Natural killer cell (primary cell): ENCODE data around the gene DNAJB1. TPM values are rescaled to one million over a fixed set of nuclear protein-coding genes. Genes with fewer than 3 reads are reported as not detected.

Experiments
- ATAC-seq, 3 donors: fragments of 150-1000 bp in 2 of 3; fragments of 200-7000 bp in 1 of 3; cut with Tn5 transposase; 1 replicate in 1 of 3; 2 replicates in 2 of 3; pipeline ENCODE4 v1.10.0; 2021; ENCODE audit warnings: mild to moderate bottlenecking in 2 of 3, moderate library complexity in 2 of 3
- DNase-seq, 2 donors: peaks; one replicate each; pipeline versions ENCODE4 v3.0.0 to v3.0.0-alpha.2; 2013 to 2021; ENCODE audit warnings: mixed read lengths in 1 of 2
- H3K27ac ChIP-seq: one replicate; pipeline ENCODE4 v1.5.1; 2013; ENCODE audit warnings: mild to moderate bottlenecking, low read length
- H3K27me3 ChIP-seq: one replicate; pipeline ENCODE4 v1.6.1; 2013; ENCODE audit warnings: low read length; ENCODE audit not compliant: control insufficient read depth, insufficient read depth
- H3K36me3 ChIP-seq: one replicate; pipeline ENCODE4 v1.6.1; 2013; ENCODE audit warnings: low read length; ENCODE audit not compliant: control insufficient read depth, insufficient read depth
- H3K4me1 ChIP-seq: one replicate; pipeline ENCODE4 v1.6.1; 2013; ENCODE audit warnings: low read length; ENCODE audit not compliant: control insufficient read depth, insufficient read depth
- H3K4me3 ChIP-seq: one replicate; pipeline ENCODE4 v1.5.1; 2013; ENCODE audit warnings: low read length
- H3K9me3 ChIP-seq: one replicate; pipeline ENCODE4 v1.6.1; 2013; ENCODE audit warnings: low read length; ENCODE audit not compliant: control insufficient read depth, insufficient read depth
- H3K27ac Mint-ChIP-seq, 2 donors: one replicate each; pipeline ENCODE4 v1.8.0; 2022; ENCODE audit warnings: mild to moderate bottlenecking in 2 of 2, mixed read lengths in 2 of 2, moderate library complexity in 1 of 2
- H3K27me3 Mint-ChIP-seq, 2 donors: one replicate each; pipeline ENCODE4 v1.8.0; 2022; ENCODE audit warnings: low read depth in 2 of 2, mixed read lengths in 2 of 2
- H3K36me3 Mint-ChIP-seq: one replicate; pipeline ENCODE4 v1.8.0; 2022; ENCODE audit warnings: mixed read lengths
- H3K4me1 Mint-ChIP-seq, 2 donors: one replicate each; pipeline ENCODE4 v1.8.0; 2022; ENCODE audit warnings: mixed read lengths in 2 of 2
- H3K4me3 Mint-ChIP-seq: one replicate; pipeline ENCODE4 v1.8.0; 2022; ENCODE audit warnings: mild to moderate bottlenecking, moderate library complexity, mixed read lengths
- H3K9me3 Mint-ChIP-seq, 2 donors: one replicate each; pipeline ENCODE4 v1.8.0; 2022; ENCODE audit warnings: mixed read lengths in 2 of 2
- WGBS: methylation state at CpG from one replicate; pipeline ENCODE4 v1.1.7; 2013; ENCODE audit warnings: missing lambda C conversion rate; ENCODE audit not compliant: insufficient coverage; 5-methylcytosine and 5-hydroxymethylcytosine counted together
- intact Hi-C: fragments of 100-400 bp; cut with micrococcal nuclease; formaldehyde crosslinking; loops from one replicate; pipeline ENCODE4 v1.14.2; 2022
- total RNA-seq, 4 donors: library from RNA; stranded (reverse); fragments of 120-200 nt in 1 of 4; gene quantifications; one replicate each; pipeline versions ENCODE4 v1.2.3 to v1.2.4, GENCODE V29; 2013 to 2022
- TF ChIP-seq, protein P1 (sequence below): fragments of 200-600 bp; IDR thresholded peaks from one replicate; pipeline ENCODE4 v1.8.0; 2022; ENCODE audit warnings: antibody characterized with exemption

The DNAJB1 gene
- total RNA-seq, 3 donors from 2014 or later (not counting 1 experiment from before 2014, with no cell fraction given) = 148 to 238 (median 192) TPM

DNA sequence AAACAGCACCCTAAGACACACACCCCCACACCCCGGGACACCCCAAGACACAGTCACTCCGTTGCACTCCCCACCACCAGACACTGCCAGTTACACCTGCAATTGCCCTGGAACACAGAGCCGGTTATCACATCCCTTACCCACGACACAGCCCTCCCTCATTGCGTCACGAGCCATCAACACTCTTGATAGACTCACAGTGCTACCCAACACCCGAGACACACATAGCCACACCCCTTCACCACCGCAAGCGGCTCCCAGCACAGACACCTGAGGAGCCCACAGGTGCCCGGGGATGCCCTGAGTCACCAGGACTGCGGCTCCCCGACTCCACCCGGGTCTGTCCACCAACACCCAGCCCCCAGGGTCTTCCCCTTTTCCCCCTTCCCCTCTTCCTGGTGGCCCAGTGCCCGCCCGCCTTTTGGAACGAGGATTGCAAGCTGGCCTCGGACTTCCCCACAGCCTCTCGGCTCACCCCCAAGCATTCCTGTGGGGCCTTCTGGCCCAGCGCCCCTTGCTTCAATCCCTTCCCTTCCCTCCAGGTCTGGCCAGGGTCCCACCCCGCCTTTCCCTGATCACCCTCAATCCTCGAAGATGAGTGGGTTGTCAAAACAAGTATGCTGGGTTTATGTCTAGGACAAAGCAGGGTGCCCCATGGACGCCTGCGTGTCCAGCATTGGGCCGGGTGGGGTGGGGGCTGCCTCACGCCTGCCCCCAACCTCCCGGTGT lies 41.4 kb downstream of the DNAJB1 start:
- no peaks in the 10 kb centered on the region for H3K9me3 Mint-ChIP-seq
- peaks cover 63% of the 10 kb centered on the region for H3K4me1 ChIP-seq
- peaks cover 11% of the 10 kb centered on the region for H3K27me3 ChIP-seq
- H3K27ac Mint-ChIP-seq = peak overlapping the region; percentile 81 to 99
- H3K4me3 Mint-ChIP-seq = peak overlapping the region; percentile 76
- TF ChIP-seq, protein P1, sequence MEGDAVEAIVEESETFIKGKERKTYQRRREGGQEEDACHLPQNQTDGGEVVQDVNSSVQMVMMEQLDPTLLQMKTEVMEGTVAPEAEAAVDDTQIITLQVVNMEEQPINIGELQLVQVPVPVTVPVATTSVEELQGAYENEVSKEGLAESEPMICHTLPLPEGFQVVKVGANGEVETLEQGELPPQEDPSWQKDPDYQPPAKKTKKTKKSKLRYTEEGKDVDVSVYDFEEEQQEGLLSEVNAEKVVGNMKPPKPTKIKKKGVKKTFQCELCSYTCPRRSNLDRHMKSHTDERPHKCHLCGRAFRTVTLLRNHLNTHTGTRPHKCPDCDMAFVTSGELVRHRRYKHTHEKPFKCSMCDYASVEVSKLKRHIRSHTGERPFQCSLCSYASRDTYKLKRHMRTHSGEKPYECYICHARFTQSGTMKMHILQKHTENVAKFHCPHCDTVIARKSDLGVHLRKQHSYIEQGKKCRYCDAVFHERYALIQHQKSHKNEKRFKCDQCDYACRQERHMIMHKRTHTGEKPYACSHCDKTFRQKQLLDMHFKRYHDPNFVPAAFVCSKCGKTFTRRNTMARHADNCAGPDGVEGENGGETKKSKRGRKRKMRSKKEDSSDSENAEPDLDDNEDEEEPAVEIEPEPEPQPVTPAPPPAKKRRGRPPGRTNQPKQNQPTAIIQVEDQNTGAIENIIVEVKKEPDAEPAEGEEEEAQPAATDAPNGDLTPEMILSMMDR = no peak
- DNase-seq = peak; percentile 85 to 88
- H3K36me3 Mint-ChIP-seq = no peaks in the 10 kb centered on the region
- peak overlapping the region; percentile 3 for H3K27ac ChIP-seq
- ATAC-seq = peak; percentile 70 to 82 (median 81)
- intact Hi-C loops = loop anchor here (1.0 to 10.0 kb wide), 6 partner anchors 18 to 592 kb away; partner anchors contain the start of genes ASF1B and DDX39A
- no peaks in the 10 kb centered on the region for H3K9me3 ChIP-seq
- H3K27me3 Mint-ChIP-seq = peaks cover 0 to 11% of the 10 kb centered on the region in 2 donors
- peaks cover 29 to 51% of the 10 kb centered on the region in 2 donors for H3K4me1 Mint-ChIP-seq
- 68% methylated on average over 25 of the region's 26 CpGs for WGBS
- peaks cover 13% of the 10 kb centered on the region for H3K36me3 ChIP-seq
- no peak overlapping the region for H3K4me3 ChIP-seq

DNA sequence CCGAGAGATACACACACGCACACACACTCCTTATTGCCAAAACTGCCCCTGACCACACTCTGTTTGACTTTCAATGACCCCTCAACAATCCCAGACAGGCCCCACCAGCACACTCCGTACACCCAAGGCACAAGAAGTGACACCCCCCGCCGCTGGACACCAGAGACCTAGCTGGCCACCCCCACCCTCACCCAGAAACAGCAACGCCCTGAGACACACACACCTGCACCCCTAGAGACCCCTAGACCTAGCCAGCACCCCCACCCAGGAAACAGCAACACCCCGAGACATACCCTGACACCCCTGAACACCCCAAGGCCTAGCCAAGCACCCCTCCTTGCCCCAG lies 41.9 kb downstream of the DNAJB1 start:
- TF ChIP-seq, protein P1 = no peak
- Histone ChIP-seq H3K27me3 (peaks cover 11% of the 10 kb centered on the region), H3K4me1 (peaks cover 66% of the 10 kb centered on the region), H3K4me3 (no peak overlapping the region), H3K27ac (peak overlapping the region; percentile 3), H3K9me3 (no peaks in the 10 kb centered on the region), H3K36me3 (peaks cover 13% of the 10 kb centered on the region)
- H3K36me3 Mint-ChIP-seq = no peaks in the 10 kb centered on the region
- H3K4me1 Mint-ChIP-seq = peaks cover 29 to 54% of the 10 kb centered on the region in 2 donors
- WGBS = 79% methylated on average over 7 of the region's 7 CpGs
- H3K4me3 Mint-ChIP-seq = peak overlapping the region; percentile 76
- peak overlapping the region; percentile 81 to 99 for H3K27ac Mint-ChIP-seq
- intact Hi-C loops = loop anchor here (1.0 to 10.0 kb wide), 6 partner anchors 17 to 591 kb away; partner anchors contain the start of genes ASF1B and DDX39A
- no peaks in the 10 kb centered on the region for H3K9me3 Mint-ChIP-seq
- ATAC-seq = no peak
- peaks cover 0 to 11% of the 10 kb centered on the region in 2 donors for H3K27me3 Mint-ChIP-seq
- no peak for DNase-seq

DNA sequence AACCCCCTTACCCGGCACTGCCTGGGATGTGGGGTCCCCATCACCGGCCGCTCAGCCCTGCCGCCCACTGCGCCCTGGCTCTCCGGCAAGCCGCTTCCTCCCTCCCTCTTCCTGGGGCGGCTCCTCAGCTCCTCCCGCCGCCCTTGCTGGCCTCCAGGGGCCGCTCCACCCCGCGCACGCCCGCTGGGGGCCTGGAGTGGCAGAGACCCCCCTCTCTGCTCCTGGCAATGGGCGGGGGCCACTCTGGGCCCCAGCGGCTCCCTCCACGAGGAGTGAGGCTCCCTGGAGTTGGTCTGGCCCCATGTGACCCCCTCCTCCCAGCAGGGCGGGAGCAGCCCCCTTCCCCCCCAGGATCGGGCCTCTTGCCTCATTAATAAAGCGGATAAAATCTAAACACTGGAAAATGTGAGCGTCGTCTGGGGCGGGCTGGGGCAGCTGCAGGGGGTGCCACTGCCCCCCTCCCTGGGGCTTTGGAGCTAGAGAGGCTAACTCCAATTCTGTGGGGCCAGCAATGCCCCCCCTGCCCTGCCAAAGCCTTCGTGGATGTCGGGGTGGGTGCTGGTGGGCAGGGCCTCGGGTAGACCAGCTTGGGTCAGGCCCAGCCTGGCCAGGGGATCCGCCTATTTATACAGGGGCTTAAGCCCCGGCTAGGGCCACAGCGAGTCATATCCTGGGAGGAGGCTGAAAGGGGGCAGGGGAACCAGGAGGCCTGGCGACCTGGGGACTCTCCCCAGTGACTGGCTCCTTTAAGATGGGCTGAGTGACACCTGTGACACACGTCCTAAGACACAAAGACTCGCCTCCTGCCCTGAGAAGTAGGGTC lies 42.7 kb downstream of the DNAJB1 start, which contains the start of gene PTGER1:
PTGER1 (minus strand) TSS at position 104 of the 823 bp plus-strand sequence. CDS start 1,034 bp downstream, outside the sequence.
- Mint-ChIP-seq H3K9me3 (no peaks in the 10 kb centered on the region), H3K4me3 (peak within 1 kb of the TSS; percentile 76), H3K4me1 (peaks cover 29 to 54% of the 10 kb centered on the region in 2 donors), H3K27me3 (peaks cover 0 to 11% of the 10 kb centered on the region in 2 donors), H3K36me3 (no peaks in the 10 kb centered on the region), H3K27ac (peak within 1 kb of the TSS; percentile 81 to 99)
- Histone ChIP-seq H3K4me3 (no peak within 1 kb of the TSS), H3K27me3 (peaks cover 11% of the 10 kb centered on the region), H3K36me3 (peaks cover 17% of the 10 kb centered on the region), H3K4me1 (peaks cover 64% of the 10 kb centered on the region), H3K9me3 (no peaks in the 10 kb centered on the region), H3K27ac (peak within 1 kb of the TSS; percentile 3)
- intact Hi-C loops = loop anchor here (1.0 to 10.0 kb wide), 6 partner anchors 16 to 591 kb away; partner anchors contain the start of genes ASF1B and DDX39A
- WGBS = 12% methylated on average over 33 of the region's 33 CpGs
- TF ChIP-seq, protein P1 = no peak
- ATAC-seq (peak; percentile 43 to 67 (median 58)), DNase-seq (peak; percentile 60 to 67)
